IgD-negative memory B cell (primary cell): ENCODE data around the gene GRIK2. TPM values are rescaled to one million over a fixed set of nuclear protein-coding genes. Genes with fewer than 3 reads are reported as not detected.

Source experiments
- H3K27ac Mint-ChIP-seq, 3 donors: one replicate each; pipeline ENCODE4 v1.8.0; 2020 to 2022; ENCODE audit warnings: mild to moderate bottlenecking in 3 of 3, mixed read lengths in 3 of 3, moderate library complexity in 1 of 3
- H3K27me3 Mint-ChIP-seq: one replicate; pipeline ENCODE4 v1.8.0; 2021; ENCODE audit warnings: mixed read lengths
- H3K36me3 Mint-ChIP-seq: one replicate; pipeline ENCODE4 v1.8.0; 2020; ENCODE audit warnings: mild to moderate bottlenecking, mixed read lengths
- H3K4me1 Mint-ChIP-seq, 3 donors: one replicate each; pipeline ENCODE4 v1.8.0; 2020 to 2022; ENCODE audit warnings: mixed read lengths in 3 of 3, mild to moderate bottlenecking in 1 of 3
- H3K4me3 Mint-ChIP-seq, 4 donors: one replicate each; pipeline ENCODE4 v1.8.0; 2020 to 2022; ENCODE audit warnings: mild to moderate bottlenecking in 4 of 4, mixed read lengths in 4 of 4, moderate library complexity in 3 of 4
- H3K9me3 Mint-ChIP-seq, 3 donors: one replicate each; pipeline ENCODE4 v1.8.0; 2020 to 2021; ENCODE audit warnings: mixed read lengths in 3 of 3, mild to moderate bottlenecking in 1 of 3
- polyA plus RNA-seq: library from polyadenylated mRNA; unstranded; fragments of 300-500 nt; fragmentation: Illumina TruSeq; gene quantifications from one replicate; pipeline ENCODE4 v1.2.3, GENCODE V29; 2021

The GRIK2 gene
- polyA plus RNA-seq, 1 donor from 2014 or later = not detected

- Mint-ChIP-seq H3K27ac (no peak overlapping the region), H3K36me3 (no peaks in the 10 kb centered on the region), H3K9me3 (peaks cover 0 to 2% (median 0%) of the 10 kb centered on the region in 3 donors), H3K27me3 (no peaks in the 10 kb centered on the region), H3K4me3 (no peak overlapping the region), H3K4me1 (no peaks in the 10 kb centered on the region)
Observed at GRCh38 chr6:101700655-101701054, 307.1 kb downstream of the GRIK2 start.

- Mint-ChIP-seq H3K36me3 (no peaks in the 10 kb centered on the region), H3K4me3 (no peak overlapping the region)
Observed at GRCh38 chr6:101703311-101703710, 309.8 kb downstream of the GRIK2 start.

GRCh38 chr6:101705866-101706265 lies 312.4 kb downstream of the GRIK2 start:
- no peaks in the 10 kb centered on the region for H3K36me3 Mint-ChIP-seq
- H3K27ac Mint-ChIP-seq = no peak overlapping the region
- peaks cover 0 to 2% (median 0%) of the 10 kb centered on the region in 3 donors for H3K9me3 Mint-ChIP-seq
- no peak overlapping the region for H3K4me3 Mint-ChIP-seq
- no peaks in the 10 kb centered on the region for H3K4me1 Mint-ChIP-seq
- no peaks in the 10 kb centered on the region for H3K27me3 Mint-ChIP-seq

More at GRCh38 chr6:101703311-101703710, 309.8 kb downstream of the GRIK2 start:
- peaks cover 0 to 2% (median 0%) of the 10 kb centered on the region in 3 donors for H3K9me3 Mint-ChIP-seq
- no peak overlapping the region for H3K27ac Mint-ChIP-seq
- no peaks in the 10 kb centered on the region for H3K4me1 Mint-ChIP-seq
- no peaks in the 10 kb centered on the region for H3K27me3 Mint-ChIP-seq

- no peaks in the 10 kb centered on the region for H3K36me3 Mint-ChIP-seq
- H3K4me1 Mint-ChIP-seq = no peaks in the 10 kb centered on the region
- H3K27ac Mint-ChIP-seq = no peak overlapping the region
- peaks cover 0 to 2% (median 0%) of the 10 kb centered on the region in 3 donors for H3K9me3 Mint-ChIP-seq
- no peak overlapping the region for H3K4me3 Mint-ChIP-seq
- no peaks in the 10 kb centered on the region for H3K27me3 Mint-ChIP-seq
Observed at GRCh38 chr6:101706576-101706975, 313.1 kb downstream of the GRIK2 start.

GRCh38 chr6:101711518-101711917 lies 318.0 kb downstream of the GRIK2 start:
- no peaks in the 10 kb centered on the region for H3K9me3 Mint-ChIP-seq
- H3K27me3 Mint-ChIP-seq = no peaks in the 10 kb centered on the region
- no peak overlapping the region for H3K27ac Mint-ChIP-seq
- H3K4me1 Mint-ChIP-seq = no peaks in the 10 kb centered on the region
- H3K36me3 Mint-ChIP-seq = no peaks in the 10 kb centered on the region
- no peak overlapping the region for H3K4me3 Mint-ChIP-seq

GRCh38 chr6:101716387-101716786 lies 322.9 kb downstream of the GRIK2 start:
- Mint-ChIP-seq H3K4me3 (no peak overlapping the region), H3K9me3 (peaks cover 0 to 2% (median 0%) of the 10 kb centered on the region in 3 donors), H3K36me3 (no peaks in the 10 kb centered on the region), H3K27ac (no peak overlapping the region), H3K27me3 (no peaks in the 10 kb centered on the region), H3K4me1 (no peaks in the 10 kb centered on the region)

GRCh38 chr6:101716810-101717209 lies 323.3 kb downstream of the GRIK2 start:
- no peaks in the 10 kb centered on the region for H3K27me3 Mint-ChIP-seq
- H3K27ac Mint-ChIP-seq = no peak overlapping the region
- no peak overlapping the region for H3K4me3 Mint-ChIP-seq
- H3K9me3 Mint-ChIP-seq = peaks cover 0 to 2% (median 0%) of the 10 kb centered on the region in 3 donors
- H3K4me1 Mint-ChIP-seq = no peaks in the 10 kb centered on the region
- no peaks in the 10 kb centered on the region for H3K36me3 Mint-ChIP-seq

- H3K9me3 Mint-ChIP-seq = peaks cover 2 to 7% (median 4%) of the 10 kb centered on the region in 3 donors
- no peak overlapping the region for H3K27ac Mint-ChIP-seq
- H3K4me3 Mint-ChIP-seq = no peak overlapping the region
- no peaks in the 10 kb centered on the region for H3K27me3 Mint-ChIP-seq
- H3K4me1 Mint-ChIP-seq = no peaks in the 10 kb centered on the region
- no peaks in the 10 kb centered on the region for H3K36me3 Mint-ChIP-seq
Observed at GRCh38 chr6:101719521-101719920, 326.0 kb downstream of the GRIK2 start.

- no peak overlapping the region for H3K27ac Mint-ChIP-seq
- no peaks in the 10 kb centered on the region for H3K27me3 Mint-ChIP-seq
- H3K9me3 Mint-ChIP-seq = peaks cover 2 to 7% (median 4%) of the 10 kb centered on the region in 3 donors
- H3K36me3 Mint-ChIP-seq = no peaks in the 10 kb centered on the region
- H3K4me1 Mint-ChIP-seq = no peaks in the 10 kb centered on the region
- no peak overlapping the region for H3K4me3 Mint-ChIP-seq
Observed at GRCh38 chr6:101722471-101722870, 329.0 kb downstream of the GRIK2 start.

- Mint-ChIP-seq H3K9me3 (peaks cover 2 to 7% (median 4%) of the 10 kb centered on the region in 3 donors), H3K27me3 (no peaks in the 10 kb centered on the region), H3K36me3 (no peaks in the 10 kb centered on the region), H3K4me1 (no peaks in the 10 kb centered on the region), H3K4me3 (no peak overlapping the region), H3K27ac (no peak overlapping the region)
Observed at GRCh38 chr6:101722991-101723579, 329.6 kb downstream of the GRIK2 start.

GRCh38 chr6:101728388-101728787 lies 334.9 kb downstream of the GRIK2 start:
- peaks cover 0 to 7% (median 4%) of the 10 kb centered on the region in 3 donors for H3K9me3 Mint-ChIP-seq
- no peak overlapping the region for H3K27ac Mint-ChIP-seq
- no peak overlapping the region for H3K4me3 Mint-ChIP-seq
- no peaks in the 10 kb centered on the region for H3K36me3 Mint-ChIP-seq
- H3K27me3 Mint-ChIP-seq = no peaks in the 10 kb centered on the region
- H3K4me1 Mint-ChIP-seq = no peaks in the 10 kb centered on the region

- no peak overlapping the region for H3K4me3 Mint-ChIP-seq
- H3K36me3 Mint-ChIP-seq = no peaks in the 10 kb centered on the region
- no peak overlapping the region for H3K27ac Mint-ChIP-seq
- H3K9me3 Mint-ChIP-seq = peaks cover 0 to 7% (median 4%) of the 10 kb centered on the region in 3 donors
- H3K27me3 Mint-ChIP-seq = no peaks in the 10 kb centered on the region
- H3K4me1 Mint-ChIP-seq = no peaks in the 10 kb centered on the region
Observed at GRCh38 chr6:101728956-101729355, 335.4 kb downstream of the GRIK2 start.

GRCh38 chr6:101730954-101731353 lies 337.4 kb downstream of the GRIK2 start:
- H3K9me3 Mint-ChIP-seq = peaks cover 1 to 8% (median 7%) of the 10 kb centered on the region in 3 donors
- no peaks in the 10 kb centered on the region for H3K36me3 Mint-ChIP-seq
- H3K27me3 Mint-ChIP-seq = no peaks in the 10 kb centered on the region
- no peaks in the 10 kb centered on the region for H3K4me1 Mint-ChIP-seq
- no peak overlapping the region for H3K4me3 Mint-ChIP-seq
- H3K27ac Mint-ChIP-seq = no peak overlapping the region

- Mint-ChIP-seq H3K36me3 (no peaks in the 10 kb centered on the region), H3K9me3 (peaks cover 1 to 18% (median 17%) of the 10 kb centered on the region in 3 donors), H3K4me1 (peaks cover 0 to 1% (median 0%) of the 10 kb centered on the region in 3 donors), H3K4me3 (no peak overlapping the region), H3K27ac (no peak overlapping the region), H3K27me3 (no peaks in the 10 kb centered on the region)
Observed at GRCh38 chr6:101733899-101734298, 340.4 kb downstream of the GRIK2 start.

- Mint-ChIP-seq H3K36me3 (no peaks in the 10 kb centered on the region), H3K27ac (no peak overlapping the region), H3K27me3 (no peaks in the 10 kb centered on the region), H3K4me3 (no peak overlapping the region), H3K4me1 (peaks cover 0 to 1% (median 0%) of the 10 kb centered on the region in 3 donors), H3K9me3 (peaks cover 1 to 17% (median 10%) of the 10 kb centered on the region in 3 donors)
Observed at GRCh38 chr6:101738481-101738880, 345.0 kb downstream of the GRIK2 start.

GRCh38 chr6:101740631-101741030 lies 347.1 kb downstream of the GRIK2 start:
- H3K36me3 Mint-ChIP-seq = peaks cover 1% of the 10 kb centered on the region

More at GRCh38 chr6:101740631-101741030, 347.1 kb downstream of the GRIK2 start:
- no peaks in the 10 kb centered on the region for H3K27me3 Mint-ChIP-seq
- H3K27ac Mint-ChIP-seq = no peak overlapping the region
- H3K4me1 Mint-ChIP-seq = peaks cover 0 to 1% (median 0%) of the 10 kb centered on the region in 3 donors
- H3K4me3 Mint-ChIP-seq = no peak overlapping the region
- H3K9me3 Mint-ChIP-seq = peaks cover 0 to 10% (median 10%) of the 10 kb centered on the region in 3 donors
